ENCODE data around the gene ST8SIA6.
"Not testable (repeated sequence)": the region's sequence is repeated elsewhere in the genome, so short reads cannot be mapped to it uniquely, and the experiment has no call there.

Gene ST8SIA6

GRCh38 chr10:17402040-17402439 lies 52.4 kb downstream of the ST8SIA6 start:
- not testable (repeated sequence) for H3K9me3 ChIP-seq (ENCODE audit: control insufficient read depth, low read depth, low read length); H3K36me3 ChIP-seq (ENCODE audit: control insufficient read depth, low read depth, low read length); H3K27me3 ChIP-seq (ENCODE audit: control insufficient read depth, insufficient read depth, low read length); H3K9ac ChIP-seq (ENCODE audit: low read length); H3K4me3 ChIP-seq (ENCODE audit: low read length); H3K27ac ChIP-seq (ENCODE audit: low read length)
- H3K4me1 ChIP-seq (ENCODE audit: control insufficient read depth, low read depth, low read length): peaks cover 12% of the 10 kb centered on the region

- Histone ChIP-seq H3K4me1 (ENCODE audit: control insufficient read depth, low read depth, low read length) (no peaks in the 10 kb centered on the region), H3K9ac (ENCODE audit: low read length) (no peak overlapping the region), H3K27ac (ENCODE audit: low read length) (no peak overlapping the region), H3K4me3 (ENCODE audit: low read length) (no peak overlapping the region), H3K27me3 (ENCODE audit: control insufficient read depth, insufficient read depth, low read length) (no peaks in the 10 kb centered on the region), H3K9me3 (ENCODE audit: control insufficient read depth, low read depth, low read length) (no peaks in the 10 kb centered on the region), H3K36me3 (ENCODE audit: control insufficient read depth, low read depth, low read length) (no peaks in the 10 kb centered on the region)
Observed at GRCh38 chr10:17396004-17396403, 58.4 kb downstream of the ST8SIA6 start.

DNA sequence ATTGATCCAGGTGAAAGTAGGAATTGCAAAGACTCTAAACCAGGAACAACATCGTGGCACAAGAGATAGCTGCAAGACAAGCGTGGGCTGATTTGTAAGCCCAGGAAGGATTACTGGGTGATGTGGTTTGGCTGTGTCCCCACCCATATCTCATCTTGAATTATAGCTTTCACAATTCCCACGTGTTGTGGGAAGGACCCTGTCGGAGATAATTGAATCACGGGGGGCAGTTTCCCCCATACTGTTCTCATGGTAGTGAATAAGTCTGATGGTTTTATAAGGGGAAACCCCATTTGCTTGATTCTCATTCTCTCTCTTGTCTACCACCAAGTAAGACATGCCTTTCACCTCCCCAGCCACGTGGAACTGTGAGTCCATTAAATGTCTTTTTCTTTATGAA lies 59.5 kb downstream of the ST8SIA6 start:
- Histone ChIP-seq H3K4me1 (ENCODE audit: control insufficient read depth, low read depth, low read length) (no peaks in the 10 kb centered on the region), H3K4me3 (ENCODE audit: low read length) (no peak overlapping the region), H3K9ac (ENCODE audit: low read length) (no peak overlapping the region), H3K9me3 (ENCODE audit: control insufficient read depth, low read depth, low read length) (no peaks in the 10 kb centered on the region), H3K36me3 (ENCODE audit: control insufficient read depth, low read depth, low read length) (no peaks in the 10 kb centered on the region), H3K27ac (ENCODE audit: low read length) (no peak overlapping the region), H3K27me3 (ENCODE audit: control insufficient read depth, insufficient read depth, low read length) (no peaks in the 10 kb centered on the region)

DNA sequence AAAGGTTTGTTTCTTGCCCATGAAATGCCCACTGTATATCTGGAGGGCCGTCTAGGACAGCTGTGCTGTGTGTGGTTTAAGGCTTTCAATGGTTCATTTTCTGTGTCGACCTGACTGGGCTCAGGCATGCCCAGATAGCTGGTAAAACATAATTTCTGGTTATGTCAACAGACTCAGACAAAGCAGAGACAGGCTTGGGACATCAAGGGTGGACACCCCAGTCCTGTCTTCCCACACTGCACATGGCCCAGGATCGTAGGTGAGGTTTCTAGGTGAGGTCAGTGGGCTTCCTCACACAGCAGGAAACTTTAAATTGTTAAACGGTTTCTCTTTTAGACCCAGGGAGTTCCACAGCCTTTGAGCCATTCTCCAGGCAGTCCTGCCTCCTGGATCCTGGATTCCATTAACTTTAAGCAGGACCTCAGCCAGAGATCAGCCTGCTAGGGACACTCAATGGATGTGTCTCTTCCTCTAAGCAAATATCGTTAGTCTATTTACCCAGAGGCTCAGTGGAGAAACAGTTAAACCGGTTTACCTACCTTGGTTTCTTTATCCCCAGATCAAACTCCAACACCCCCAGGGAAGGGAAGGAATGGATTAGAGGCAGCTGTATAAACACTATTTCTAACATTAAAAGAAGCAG lies 66.4 kb downstream of the ST8SIA6 start:
- Histone ChIP-seq H3K4me1 (ENCODE audit: control insufficient read depth, low read depth, low read length) (peaks cover 14% of the 10 kb centered on the region), H3K4me3 (ENCODE audit: low read length) (no peak overlapping the region), H3K27me3 (ENCODE audit: control insufficient read depth, insufficient read depth, low read length) (no peaks in the 10 kb centered on the region), H3K9me3 (ENCODE audit: control insufficient read depth, low read depth, low read length) (no peaks in the 10 kb centered on the region), H3K9ac (ENCODE audit: low read length) (no peak overlapping the region), H3K27ac (ENCODE audit: low read length) (no peak overlapping the region), H3K36me3 (ENCODE audit: control insufficient read depth, low read depth, low read length) (no peaks in the 10 kb centered on the region)

- H3K9me3 ChIP-seq (ENCODE audit: control insufficient read depth, low read depth, low read length): no peaks in the 10 kb centered on the region
- no peaks in the 10 kb centered on the region for H3K36me3 ChIP-seq (ENCODE audit: control insufficient read depth, low read depth, low read length)
- no peaks in the 10 kb centered on the region for H3K27me3 ChIP-seq (ENCODE audit: control insufficient read depth, insufficient read depth, low read length)
- H3K4me1 ChIP-seq (ENCODE audit: control insufficient read depth, low read depth, low read length): peaks cover 14% of the 10 kb centered on the region
- no peak overlapping the region for H3K4me3 ChIP-seq (ENCODE audit: low read length)
- H3K9ac ChIP-seq (ENCODE audit: low read length): no peak overlapping the region
- H3K27ac ChIP-seq (ENCODE audit: low read length): no peak overlapping the region
Observed at GRCh38 chr10:17386616-17387075, 67.7 kb downstream of the ST8SIA6 start.

DNA sequence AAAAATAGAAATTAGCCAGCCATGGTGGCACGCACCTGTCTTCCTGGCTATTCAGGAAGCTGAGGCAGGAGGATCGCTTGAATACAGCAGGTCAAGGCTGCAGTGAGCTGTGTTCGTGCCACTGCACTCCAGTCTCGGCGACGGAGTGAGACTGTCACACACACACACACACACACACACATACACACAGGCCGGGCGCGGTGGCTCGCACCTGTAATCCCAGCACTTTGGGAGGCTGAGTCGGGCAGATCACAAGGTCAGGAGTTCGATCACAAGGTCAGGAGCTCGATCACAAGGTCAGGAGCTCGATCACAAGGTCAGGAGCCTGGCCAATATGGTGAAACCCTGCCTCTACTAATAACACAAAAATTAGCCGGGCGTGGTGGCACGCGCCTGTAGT lies 68.4 kb downstream of the ST8SIA6 start:
- no peaks in the 10 kb centered on the region for H3K36me3 ChIP-seq (ENCODE audit: control insufficient read depth, low read depth, low read length)

GRCh38 chr10:17385066-17385465 lies 69.3 kb downstream of the ST8SIA6 start:
- H3K9ac ChIP-seq (ENCODE audit: low read length): no peak overlapping the region
- no peak overlapping the region for H3K4me3 ChIP-seq (ENCODE audit: low read length)
- H3K36me3 ChIP-seq (ENCODE audit: control insufficient read depth, low read depth, low read length): no peaks in the 10 kb centered on the region
- H3K27me3 ChIP-seq (ENCODE audit: control insufficient read depth, insufficient read depth, low read length): no peaks in the 10 kb centered on the region
- no peaks in the 10 kb centered on the region for H3K9me3 ChIP-seq (ENCODE audit: control insufficient read depth, low read depth, low read length)
- H3K4me1 ChIP-seq (ENCODE audit: control insufficient read depth, low read depth, low read length): peaks cover 26% of the 10 kb centered on the region
- H3K27ac ChIP-seq (ENCODE audit: low read length): no peak overlapping the region

More for the DNA sequence above, 68.4 kb downstream of the ST8SIA6 start:
- Histone ChIP-seq H3K4me3 (ENCODE audit: low read length) (no peak overlapping the region), H3K27ac (ENCODE audit: low read length) (no peak overlapping the region), H3K9me3 (ENCODE audit: control insufficient read depth, low read depth, low read length) (no peaks in the 10 kb centered on the region), H3K27me3 (ENCODE audit: control insufficient read depth, insufficient read depth, low read length) (no peaks in the 10 kb centered on the region), H3K4me1 (ENCODE audit: control insufficient read depth, low read depth, low read length) (peaks cover 17% of the 10 kb centered on the region), H3K9ac (ENCODE audit: low read length) (no peak overlapping the region)

GRCh38 chr10:17383801-17384555 lies 70.4 kb downstream of the ST8SIA6 start:
- Histone ChIP-seq H3K27me3 (ENCODE audit: control insufficient read depth, insufficient read depth, low read length) (no peaks in the 10 kb centered on the region), H3K9me3 (ENCODE audit: control insufficient read depth, low read depth, low read length) (no peaks in the 10 kb centered on the region), H3K36me3 (ENCODE audit: control insufficient read depth, low read depth, low read length) (no peaks in the 10 kb centered on the region), H3K4me3 (ENCODE audit: low read length) (no peak overlapping the region), H3K9ac (ENCODE audit: low read length) (no peak overlapping the region), H3K27ac (ENCODE audit: low read length) (no peak overlapping the region), H3K4me1 (ENCODE audit: control insufficient read depth, low read depth, low read length) (peaks cover 34% of the 10 kb centered on the region)

DNA sequence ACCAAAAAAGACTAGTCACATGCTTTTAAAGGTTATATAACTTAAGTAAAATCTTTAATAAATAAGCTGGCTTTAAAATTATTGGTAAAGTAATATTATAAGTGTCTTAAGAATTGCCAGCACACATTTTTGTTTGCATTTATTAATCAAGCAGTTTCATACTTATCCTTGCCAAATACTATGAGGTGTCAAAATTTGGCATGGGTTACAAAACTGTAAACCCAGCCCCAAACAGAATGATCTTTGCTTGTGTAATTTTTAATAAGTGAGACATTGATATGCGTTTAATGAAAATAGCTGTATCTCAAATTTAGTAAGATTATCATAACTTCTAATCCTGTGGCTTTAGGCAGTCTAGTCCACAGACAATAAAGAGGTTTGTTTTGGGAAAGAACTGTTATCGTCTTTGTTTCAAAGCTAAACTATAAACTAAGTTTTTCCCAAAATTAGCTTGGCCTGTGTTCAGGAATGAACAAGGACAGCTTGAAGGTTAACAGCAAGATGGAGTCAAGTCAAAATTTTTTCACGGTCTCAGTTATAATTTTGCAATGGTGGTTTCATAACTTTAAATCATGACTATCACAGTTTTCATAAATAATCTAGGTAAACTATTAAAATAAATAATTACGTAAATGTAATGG lies 72.8 kb downstream of the ST8SIA6 start:
- H3K36me3 ChIP-seq (ENCODE audit: control insufficient read depth, low read depth, low read length): no peaks in the 10 kb centered on the region
- H3K9me3 ChIP-seq (ENCODE audit: control insufficient read depth, low read depth, low read length): no peaks in the 10 kb centered on the region
- no peak overlapping the region for H3K27ac ChIP-seq (ENCODE audit: low read length)
- peaks cover 20% of the 10 kb centered on the region for H3K4me1 ChIP-seq (ENCODE audit: control insufficient read depth, low read depth, low read length)
- H3K27me3 ChIP-seq (ENCODE audit: control insufficient read depth, insufficient read depth, low read length): no peaks in the 10 kb centered on the region
- no peak overlapping the region for H3K9ac ChIP-seq (ENCODE audit: low read length)
- H3K4me3 ChIP-seq (ENCODE audit: low read length): no peak overlapping the region

DNA sequence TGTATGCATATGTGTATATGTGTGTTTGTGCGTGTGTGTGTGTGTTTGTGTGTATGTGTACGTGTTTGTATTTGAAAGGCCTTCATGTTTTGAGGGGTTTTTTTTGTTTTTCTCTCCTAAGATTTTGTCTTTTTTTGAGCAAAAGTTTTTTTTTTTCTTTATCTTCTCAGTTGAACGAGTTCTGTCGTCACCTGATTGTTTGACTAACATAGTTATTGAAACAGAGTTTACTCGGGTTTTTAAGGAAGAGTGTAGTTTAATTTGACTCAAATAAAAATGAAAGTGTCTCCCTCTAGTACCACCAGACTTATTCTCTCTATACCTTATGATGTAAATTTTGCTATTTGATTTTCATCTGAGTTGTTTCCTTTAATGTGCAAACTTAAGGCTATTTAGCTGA lies 73.5 kb downstream of the ST8SIA6 start:
- H3K9ac ChIP-seq (ENCODE audit: low read length): no peak overlapping the region
- H3K4me1 ChIP-seq (ENCODE audit: control insufficient read depth, low read depth, low read length): peaks cover 20% of the 10 kb centered on the region
- no peak overlapping the region for H3K4me3 ChIP-seq (ENCODE audit: low read length)
- no peak overlapping the region for H3K27ac ChIP-seq (ENCODE audit: low read length)
- no peaks in the 10 kb centered on the region for H3K27me3 ChIP-seq (ENCODE audit: control insufficient read depth, insufficient read depth, low read length)
- no peaks in the 10 kb centered on the region for H3K36me3 ChIP-seq (ENCODE audit: control insufficient read depth, low read depth, low read length)
- H3K9me3 ChIP-seq (ENCODE audit: control insufficient read depth, low read depth, low read length): no peaks in the 10 kb centered on the region

DNA sequence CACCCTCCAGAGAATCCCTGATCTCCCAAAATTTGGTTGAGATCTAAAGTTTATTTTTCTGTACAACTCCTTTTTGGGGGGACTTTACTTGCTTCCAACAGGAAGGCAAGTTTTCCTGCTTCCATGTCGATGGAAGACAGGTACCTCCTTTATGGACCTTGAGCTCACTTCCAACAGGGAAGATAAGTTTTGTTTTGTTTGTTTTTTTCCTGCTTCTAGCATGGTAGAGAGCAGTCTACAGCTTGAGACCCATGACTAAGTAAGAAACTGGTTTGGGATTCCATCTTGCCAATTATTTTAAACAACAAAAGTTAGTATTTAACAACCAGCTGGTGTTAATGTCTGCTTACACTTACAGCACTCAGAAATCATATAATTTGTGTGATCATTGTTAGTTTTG lies 74.4 kb downstream of the ST8SIA6 start:
- no peak overlapping the region for H3K27ac ChIP-seq (ENCODE audit: low read length)
- no peaks in the 10 kb centered on the region for H3K36me3 ChIP-seq (ENCODE audit: control insufficient read depth, low read depth, low read length)

More for the DNA sequence above, 74.4 kb downstream of the ST8SIA6 start:
- Histone ChIP-seq H3K27me3 (ENCODE audit: control insufficient read depth, insufficient read depth, low read length) (no peaks in the 10 kb centered on the region), H3K9ac (ENCODE audit: low read length) (no peak overlapping the region), H3K4me3 (ENCODE audit: low read length) (no peak overlapping the region), H3K4me1 (ENCODE audit: control insufficient read depth, low read depth, low read length) (peaks cover 20% of the 10 kb centered on the region), H3K9me3 (ENCODE audit: control insufficient read depth, low read depth, low read length) (no peaks in the 10 kb centered on the region)
